Endodermal cell (in vitro differentiated cells): ENCODE data around the gene ECHS1. TPM values are rescaled to one million over a fixed set of nuclear protein-coding genes. Genes with fewer than 3 reads are reported as not detected.

Source experiments
- DNase-seq: peaks from one replicate; pipeline ENCODE4 v3.0.0-alpha.2; 2017
- H3K27ac ChIP-seq: 2 replicates; pipeline ENCODE4 v1.5.1; 2013; ENCODE audit warnings: mild to moderate bottlenecking, low read depth, low read length, moderate library complexity
- H3K27me3 ChIP-seq: 2 replicates; pipeline ENCODE4 v1.6.1; 2013; ENCODE audit warnings: mild to moderate bottlenecking, low read length, moderate library complexity; ENCODE audit not compliant: insufficient read depth, control insufficient read depth, poor library complexity, severe bottlenecking
- H3K36me3 ChIP-seq: 2 replicates; pipeline ENCODE4 v1.7.0; 2013; ENCODE audit warnings: mild to moderate bottlenecking, low read length, moderate library complexity; ENCODE audit not compliant: control insufficient read depth, insufficient read depth
- H3K4me1 ChIP-seq: one replicate; pipeline ENCODE4 v1.7.0; 2013; ENCODE audit warnings: low read length; ENCODE audit not compliant: control insufficient read depth, insufficient read depth
- H3K4me3 ChIP-seq: 2 replicates; pipeline ENCODE4 v1.5.1; 2013; ENCODE audit warnings: mild to moderate bottlenecking, low read length, moderate library complexity
- H3K9ac ChIP-seq: 2 replicates; pipeline ENCODE4 v1.6.1; 2013; ENCODE audit warnings: mild to moderate bottlenecking, low read length, moderate library complexity; ENCODE audit not compliant: poor library complexity, severe bottlenecking; ENCODE audit errors: extremely low read depth
- H3K9me3 ChIP-seq: 2 replicates; pipeline ENCODE4 v1.6.1; 2013; ENCODE audit warnings: mild to moderate bottlenecking, low read length, moderate library complexity; ENCODE audit not compliant: control insufficient read depth
- H3K27ac Mint-ChIP-seq: 2 replicates; pipeline ENCODE4 v1.8.0; 2020; ENCODE audit warnings: mixed read lengths
- H3K27me3 Mint-ChIP-seq: 2 replicates; pipeline ENCODE4 v1.8.0; 2021; ENCODE audit warnings: mild to moderate bottlenecking, mixed read lengths; ENCODE audit not compliant: insufficient read depth
- H3K36me3 Mint-ChIP-seq: 2 replicates; pipeline ENCODE4 v1.8.0; 2020; ENCODE audit warnings: low read depth, mixed read lengths
- H3K4me1 Mint-ChIP-seq: 2 replicates; pipeline ENCODE4 v1.8.0; 2020; ENCODE audit warnings: mixed read lengths
- H3K4me3 Mint-ChIP-seq: 2 replicates; pipeline ENCODE4 v1.8.0; 2020; ENCODE audit warnings: mild to moderate bottlenecking, moderate library complexity, mixed read lengths
- H3K9me3 Mint-ChIP-seq: 2 replicates; pipeline ENCODE4 v1.8.0; 2020; ENCODE audit warnings: mild to moderate bottlenecking, mixed read lengths
- WGBS, 2 experiments: methylation state at CpG; one replicate each; pipeline versions ENCODE4 v1.1.5 to v1.1.7; 2013; ENCODE audit warnings: missing lambda C conversion rate in 2 of 2, mixed read lengths in 1 of 2; ENCODE audit not compliant: insufficient coverage in 1 of 2, insufficient read length in 1 of 2; 5-methylcytosine and 5-hydroxymethylcytosine counted together
- total RNA-seq, 2 donors: library from RNA; stranded (reverse); fragmentation: NEBNext Ultra II Directional in 1 of 2; extraction: Animal tissue kit (Norgen Biotek cat#: 25700) in 1 of 2; gene quantifications; 2 replicates in 1 of 2; 3 replicates in 1 of 2; pipeline ENCODE4 v1.2.1, GENCODE V29; 2021
- TF ChIP-seq, protein P1 (sequence below): fragments of 200-600 bp; sonication (generic); conservative IDR thresholded peaks from 2 replicates; pipeline ENCODE4 v1.5.0; 2021; ENCODE audit warnings: antibody characterized with exemption, mild to moderate bottlenecking

Gene ECHS1
- total RNA-seq, 2 donors from 2014 or later, result 92.3 to 102 TPM

DNA sequence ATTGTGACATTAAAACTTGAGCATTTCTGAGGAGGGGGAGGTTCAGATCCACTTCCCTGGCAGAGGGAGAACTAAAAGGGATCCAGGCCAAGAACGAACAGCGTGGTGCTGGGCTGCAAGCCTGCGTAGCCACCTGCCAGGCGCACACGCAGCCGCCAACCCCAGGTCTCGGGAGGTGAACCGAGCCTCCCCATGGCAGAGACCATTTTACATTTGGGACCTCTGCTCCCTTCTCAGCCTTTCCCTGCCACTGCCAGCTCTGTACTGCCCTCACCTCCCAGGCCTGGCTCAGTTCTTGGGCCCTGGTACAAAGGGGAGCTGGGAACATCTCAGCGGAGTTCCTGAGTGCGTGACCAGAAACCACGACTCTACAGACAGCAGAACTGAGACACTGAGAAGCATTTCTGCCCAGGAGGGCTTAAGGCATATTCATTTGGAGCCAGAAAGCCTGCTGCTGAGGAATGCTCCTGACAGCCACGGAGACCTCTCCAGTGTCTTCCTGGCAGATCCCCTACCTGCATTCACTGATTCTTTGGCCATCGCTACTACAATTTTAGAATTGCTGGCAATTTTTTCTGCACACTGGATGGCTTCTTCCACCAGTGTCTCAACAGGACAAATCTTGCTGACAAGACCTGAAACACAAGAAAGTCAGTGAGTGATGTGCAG is 7.6 kb downstream of the ECHS1 start:
- peaks cover 70% of the 10 kb centered on the region for H3K36me3 Mint-ChIP-seq
- peaks cover 71% of the 10 kb centered on the region for H3K36me3 ChIP-seq
- H3K27me3 Mint-ChIP-seq, result no peaks in the 10 kb centered on the region
- DNase-seq, result no peak
- no peak overlapping the region for H3K9ac ChIP-seq
- H3K4me3 Mint-ChIP-seq, result no peak overlapping the region
- H3K27ac ChIP-seq, result no peak overlapping the region
- H3K27ac Mint-ChIP-seq, result no peak overlapping the region
- TF ChIP-seq, protein P1, sequence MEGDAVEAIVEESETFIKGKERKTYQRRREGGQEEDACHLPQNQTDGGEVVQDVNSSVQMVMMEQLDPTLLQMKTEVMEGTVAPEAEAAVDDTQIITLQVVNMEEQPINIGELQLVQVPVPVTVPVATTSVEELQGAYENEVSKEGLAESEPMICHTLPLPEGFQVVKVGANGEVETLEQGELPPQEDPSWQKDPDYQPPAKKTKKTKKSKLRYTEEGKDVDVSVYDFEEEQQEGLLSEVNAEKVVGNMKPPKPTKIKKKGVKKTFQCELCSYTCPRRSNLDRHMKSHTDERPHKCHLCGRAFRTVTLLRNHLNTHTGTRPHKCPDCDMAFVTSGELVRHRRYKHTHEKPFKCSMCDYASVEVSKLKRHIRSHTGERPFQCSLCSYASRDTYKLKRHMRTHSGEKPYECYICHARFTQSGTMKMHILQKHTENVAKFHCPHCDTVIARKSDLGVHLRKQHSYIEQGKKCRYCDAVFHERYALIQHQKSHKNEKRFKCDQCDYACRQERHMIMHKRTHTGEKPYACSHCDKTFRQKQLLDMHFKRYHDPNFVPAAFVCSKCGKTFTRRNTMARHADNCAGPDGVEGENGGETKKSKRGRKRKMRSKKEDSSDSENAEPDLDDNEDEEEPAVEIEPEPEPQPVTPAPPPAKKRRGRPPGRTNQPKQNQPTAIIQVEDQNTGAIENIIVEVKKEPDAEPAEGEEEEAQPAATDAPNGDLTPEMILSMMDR, result no peak
- no peaks in the 10 kb centered on the region for H3K9me3 ChIP-seq
- H3K4me1 ChIP-seq, result no peaks in the 10 kb centered on the region
- WGBS, 2 experiments, result 86 to 100% methylated on average over 4 to 13 of the region's 13 CpGs
- H3K4me1 Mint-ChIP-seq, result no peaks in the 10 kb centered on the region
- no peaks in the 10 kb centered on the region for H3K9me3 Mint-ChIP-seq
- no peak overlapping the region for H3K4me3 ChIP-seq
- H3K27me3 ChIP-seq, result no peaks in the 10 kb centered on the region

DNA sequence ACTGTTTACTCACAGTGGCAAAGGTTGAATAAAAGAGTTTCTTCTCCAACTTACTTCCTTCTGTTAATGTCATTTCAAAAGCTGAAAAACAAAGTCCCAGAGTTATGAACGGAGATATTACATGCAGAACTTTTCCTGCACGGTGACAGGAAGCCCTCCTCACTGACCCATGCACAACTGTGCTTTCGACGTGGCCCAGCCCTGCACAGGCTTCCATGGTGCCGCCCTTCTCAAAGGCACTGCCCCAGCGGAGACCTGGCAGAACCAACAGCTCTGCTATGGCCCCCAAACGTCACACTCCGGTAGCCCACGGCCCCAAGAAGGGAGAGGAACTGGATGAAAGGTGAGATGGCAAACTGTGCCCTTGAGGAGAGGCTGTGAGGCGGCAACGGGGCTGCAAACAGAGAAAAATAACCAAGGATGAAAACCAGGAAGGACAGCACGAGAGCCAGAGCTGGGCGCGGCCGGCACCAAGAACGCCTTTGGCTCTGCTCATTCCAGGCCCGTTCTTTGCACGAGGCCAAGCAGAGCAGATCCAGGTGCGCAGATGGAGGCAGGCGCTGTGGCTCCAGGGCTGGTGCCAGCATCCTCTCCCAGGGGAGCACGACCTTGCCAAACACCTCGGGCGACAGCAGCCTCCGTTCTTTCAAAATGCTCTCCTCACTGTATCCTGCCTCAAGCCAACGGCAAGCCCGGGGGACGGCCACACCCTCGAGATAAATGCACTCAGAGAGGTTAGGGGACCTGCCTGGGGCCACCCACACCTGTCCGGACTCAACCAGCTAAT is 8.3 kb downstream of the ECHS1 start:
- TF ChIP-seq, protein P1, result no peak
- no peak overlapping the region for H3K4me3 Mint-ChIP-seq
- H3K4me1 Mint-ChIP-seq, result peaks cover 5% of the 10 kb centered on the region
- no peaks in the 10 kb centered on the region for H3K9me3 Mint-ChIP-seq
- H3K27ac Mint-ChIP-seq, result no peak overlapping the region
- H3K9me3 ChIP-seq, result no peaks in the 10 kb centered on the region
- peaks cover 4% of the 10 kb centered on the region for H3K27me3 Mint-ChIP-seq
- DNase-seq, result no peak
- no peaks in the 10 kb centered on the region for H3K27me3 ChIP-seq
- peaks cover 63% of the 10 kb centered on the region for H3K36me3 Mint-ChIP-seq
- H3K36me3 ChIP-seq, result peaks cover 63% of the 10 kb centered on the region
- 94 to 96% methylated on average over 20 to 29 of the region's 29 CpGs for WGBS, 2 experiments
- no peak overlapping the region for H3K27ac ChIP-seq
- H3K9ac ChIP-seq, result no peak overlapping the region
- H3K4me1 ChIP-seq, result peaks cover 5% of the 10 kb centered on the region
- no peak overlapping the region for H3K4me3 ChIP-seq

DNA sequence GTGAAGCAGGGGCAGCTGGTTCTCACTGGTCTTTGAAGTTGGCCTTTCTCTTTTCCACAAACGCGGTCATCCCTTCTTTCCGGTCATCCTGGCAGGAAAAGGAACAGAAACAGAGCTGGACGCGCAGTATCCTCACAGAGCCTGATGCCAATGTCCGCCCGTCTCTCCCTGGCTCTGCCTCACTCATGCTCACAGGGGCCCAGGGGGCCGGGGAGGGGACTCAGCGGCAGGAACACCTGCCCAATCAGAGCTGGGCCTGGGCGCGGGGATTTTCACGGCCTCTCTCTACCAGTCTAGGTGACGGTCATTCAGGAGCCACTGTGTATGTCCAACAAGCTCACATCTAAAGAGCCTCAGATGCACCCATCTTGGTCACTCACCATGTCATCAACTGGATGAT is 10.3 kb downstream of the ECHS1 start:
- H3K9ac ChIP-seq, result no peak overlapping the region
- 92 to 94% methylated on average over 6 to 13 of the region's 13 CpGs for WGBS, 2 experiments
- Mint-ChIP-seq H3K27me3 (peaks cover 4% of the 10 kb centered on the region), H3K9me3 (no peaks in the 10 kb centered on the region), H3K36me3 (peaks cover 48% of the 10 kb centered on the region), H3K27ac (no peak overlapping the region), H3K4me1 (peaks cover 7% of the 10 kb centered on the region), H3K4me3 (no peak overlapping the region)
- TF ChIP-seq, protein P1, result no peak
- peaks cover 5% of the 10 kb centered on the region for H3K4me1 ChIP-seq
- no peak overlapping the region for H3K27ac ChIP-seq
- H3K4me3 ChIP-seq, result no peak overlapping the region
- no peaks in the 10 kb centered on the region for H3K9me3 ChIP-seq
- peaks cover 45% of the 10 kb centered on the region for H3K36me3 ChIP-seq
- no peak for DNase-seq
- no peaks in the 10 kb centered on the region for H3K27me3 ChIP-seq
